Adrenal gland (tissue), 12 donors: ENCODE results near the gene LRFN5. TPM values are rescaled to one million over a fixed set of nuclear protein-coding genes. Genes with fewer than 3 reads are reported as not detected.
"Not testable (repeated sequence)": the region's sequence is repeated elsewhere in the genome, so short reads cannot be mapped to it uniquely, and the experiment has no call there.

Source experiments
- DNase-seq, 7 donors: peaks; one replicate each; pipeline ENCODE4 v3.0.0-alpha.2; 2019 to 2020
- H3K27ac ChIP-seq, 5 donors: fragments of 200-600 bp; sonication (generic) in 4 of 5; 1 replicate in 3 of 5; 2 replicates in 2 of 5; pipeline versions ENCODE4 v1.5.1 to v1.8.0; 2016 to 2020; ENCODE audit warnings: mild to moderate bottlenecking in 1 of 5
- H3K27me3 ChIP-seq: fragments of 200-600 bp; 2 replicates; pipeline ENCODE4 v1.8.0; 2021
- H3K36me3 ChIP-seq, 2 donors: fragments of 200-600 bp; replicated peaks in 1 of 2; 1 replicate in 1 of 2; 2 replicates in 1 of 2; pipeline versions ENCODE4 v1.5.1 to v1.8.0; 2018 to 2022
- H3K4me1 ChIP-seq, 2 donors: fragments of 200-600 bp; replicated peaks in 1 of 2; 1 replicate in 1 of 2; 2 replicates in 1 of 2; pipeline versions ENCODE4 v1.5.1 to v1.8.0; 2018 to 2021
- H3K4me3 ChIP-seq, 4 donors: fragments of 200-600 bp; sonication (generic) in 3 of 4; one replicate each; pipeline ENCODE4 v1.5.1; 2016 to 2018
- H3K9me3 ChIP-seq, 3 donors: fragments of 200-600 bp; sonication (generic) in 1 of 3; replicated peaks in 1 of 3; 1 replicate in 2 of 3; 2 replicates in 1 of 3; pipeline versions ENCODE4 v1.5.1 to v1.8.0; 2016 to 2021
- POLR2A ChIP-seq, 2 donors: fragments of 450-650 bp; IDR thresholded peaks; one replicate each; pipeline ENCODE4 v1.6.1; 2017; ENCODE audit warnings: antibody characterized with exemption in 2 of 2, mild to moderate bottlenecking in 2 of 2, moderate library complexity in 1 of 2
- WGBS, 4 donors: extraction: QIAGEN DNeasy Blood & Tissue Kit in 2 of 4; methylation state at CpG; one replicate each; pipeline versions ENCODE4 v1.1.5 to v1.1.7; 2013 to 2017; 5-methylcytosine and 5-hydroxymethylcytosine counted together
- intact Hi-C, 2 donors: fragments of 100-400 bp; cut with DNase I; formaldehyde crosslinking; loops; one replicate each; pipeline versions ENCODE4 v1.14.1 to v1.15.0; 2022 to 2023
- polyA plus RNA-seq, 3 donors: library from polyadenylated mRNA; stranded (reverse); fragments of 200-250 nt in 2 of 3; fragments of 350-450 nt in 1 of 3; fragmentation: Illumina TruSeq in 1 of 3; extraction: RNeasy Lipid Tissue Mini Kit (QIAGEN cat#74804) in 1 of 3; gene quantifications; one replicate each; pipeline ENCODE4 v1.2.3, GENCODE V29; 2013 to 2014
- total RNA-seq, 9 donors: library from RNA; depleted of rRNA in 4 of 9; stranded (reverse); fragments of >200 nt in 4 of 9; fragments of 120-200 nt in 1 of 9; fragmentation: NEBNext Ultra II Directional in 1 of 9; extraction: Animal tissue kit (Norgen Biotek cat#: 25700) in 1 of 9; gene quantifications; one replicate each; pipeline versions ENCODE4 v1.1.0 to v1.2.4, GENCODE V29; 2013 to 2023
- TF ChIP-seq, protein P1 (sequence below), 6 experiments: fragments of 450-650 bp in 4 of 6; fragments of 200-600 bp in 2 of 6; sonication (generic) in 1 of 6; IDR thresholded peaks; 1 replicate in 5 of 6; 2 replicates in 1 of 6; pipeline versions ENCODE4 v1.5.1 to v1.8.0; 2016 to 2021; ENCODE audit warnings: antibody characterized with exemption in 6 of 6, mild to moderate bottlenecking in 2 of 6, moderate library complexity in 1 of 6
- donor health status: healthy with polysubstance abuse.
- donor health status: Bipolar disorder and iron deficiency.
- donor health status: DM: yes; HTN: yes; CAD: no.
- donor health status: DM: no; HTN: no; CAD: no.
- donor health status: DM: no; HTN: no; CAD: no.
- donor health status: DM: yes; HTN: yes; CAD: no.

LRFN5 gene
- total and polyA plus RNA-seq, 12 donors, result 1.7 to 18.2 (median 6.3) TPM

DNA sequence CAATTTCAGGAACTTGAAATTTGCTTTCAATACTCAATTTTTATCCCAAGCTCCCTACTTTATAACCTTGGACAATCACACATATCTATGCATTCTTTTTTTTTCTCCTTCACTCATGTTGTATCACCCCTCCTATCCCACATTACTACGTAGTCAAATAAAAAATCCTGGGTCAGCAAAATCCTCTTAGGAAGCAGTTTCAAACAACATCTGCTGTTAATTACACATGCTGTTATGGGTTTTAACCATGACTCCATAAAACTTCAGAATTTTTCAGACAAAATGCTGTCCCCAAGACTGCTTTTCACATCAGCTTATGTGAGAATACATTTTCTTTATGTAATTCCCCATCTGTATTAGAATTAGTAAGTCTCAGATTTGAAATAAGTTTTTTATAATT lies 61.7 kb downstream of the LRFN5 start:
- DNase-seq, result no peak
- 72 to 80% (median 76%) methylated on average over 1 of the region's 1 CpG for WGBS, 4 donors
- Histone ChIP-seq H3K4me3 (no peak overlapping the region), H3K27me3 (no peaks in the 10 kb centered on the region), H3K36me3 (no peaks in the 10 kb centered on the region), H3K4me1 (no peaks in the 10 kb centered on the region), H3K9me3 (no peaks in the 10 kb centered on the region), H3K27ac (no peak overlapping the region)
- intact Hi-C loops, result no loop called here
- TF ChIP-seq, protein P1, sequence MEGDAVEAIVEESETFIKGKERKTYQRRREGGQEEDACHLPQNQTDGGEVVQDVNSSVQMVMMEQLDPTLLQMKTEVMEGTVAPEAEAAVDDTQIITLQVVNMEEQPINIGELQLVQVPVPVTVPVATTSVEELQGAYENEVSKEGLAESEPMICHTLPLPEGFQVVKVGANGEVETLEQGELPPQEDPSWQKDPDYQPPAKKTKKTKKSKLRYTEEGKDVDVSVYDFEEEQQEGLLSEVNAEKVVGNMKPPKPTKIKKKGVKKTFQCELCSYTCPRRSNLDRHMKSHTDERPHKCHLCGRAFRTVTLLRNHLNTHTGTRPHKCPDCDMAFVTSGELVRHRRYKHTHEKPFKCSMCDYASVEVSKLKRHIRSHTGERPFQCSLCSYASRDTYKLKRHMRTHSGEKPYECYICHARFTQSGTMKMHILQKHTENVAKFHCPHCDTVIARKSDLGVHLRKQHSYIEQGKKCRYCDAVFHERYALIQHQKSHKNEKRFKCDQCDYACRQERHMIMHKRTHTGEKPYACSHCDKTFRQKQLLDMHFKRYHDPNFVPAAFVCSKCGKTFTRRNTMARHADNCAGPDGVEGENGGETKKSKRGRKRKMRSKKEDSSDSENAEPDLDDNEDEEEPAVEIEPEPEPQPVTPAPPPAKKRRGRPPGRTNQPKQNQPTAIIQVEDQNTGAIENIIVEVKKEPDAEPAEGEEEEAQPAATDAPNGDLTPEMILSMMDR (IDR thresholded peaks at IDR 0.05), result no peak

- intact Hi-C loops, H3K4me1 ChIP-seq, H3K36me3 ChIP-seq, H3K27me3 ChIP-seq, H3K9me3 ChIP-seq, H3K4me3 ChIP-seq, DNase-seq, H3K27ac ChIP-seq: not testable (repeated sequence)
- 94 to 98% (median 96%) methylated on average over 7 to 24 of the region's 24 CpGs; no CpG with 5 or more reads in 1 of the 4 donors for WGBS, 4 donors
These were observed 66.9 kb downstream of the LRFN5 start for GRCh38 chr14:41673601-41674000.

- H3K4me1 ChIP-seq, H3K36me3 ChIP-seq, H3K4me3 ChIP-seq, H3K27me3 ChIP-seq, H3K9me3 ChIP-seq, H3K27ac ChIP-seq, intact Hi-C loops, DNase-seq: not testable (repeated sequence)
- 94 to 98% (median 97%) methylated on average over 22 to 37 of the region's 37 CpGs; no CpG with 5 or more reads in 1 of the 4 donors for WGBS, 4 donors
These were observed 67.9 kb downstream of the LRFN5 start for GRCh38 chr14:41674511-41674971.

GRCh38 chr14:41699486-41699885 lies 92.8 kb downstream of the LRFN5 start:
- Histone ChIP-seq H3K9me3 (no peaks in the 10 kb centered on the region), H3K27me3 (no peaks in the 10 kb centered on the region), H3K36me3 (no peaks in the 10 kb centered on the region), H3K4me1 (no peaks in the 10 kb centered on the region), H3K4me3 (no peak overlapping the region), H3K27ac (no peak overlapping the region)
- 47 to 64% (median 55%) methylated on average over 3 of the region's 3 CpGs for WGBS, 4 donors
- TF ChIP-seq POLR2A (IDR thresholded peaks at IDR 0.05), result no peak
- no peak for DNase-seq
- intact Hi-C loops, result no loop called here

DNA sequence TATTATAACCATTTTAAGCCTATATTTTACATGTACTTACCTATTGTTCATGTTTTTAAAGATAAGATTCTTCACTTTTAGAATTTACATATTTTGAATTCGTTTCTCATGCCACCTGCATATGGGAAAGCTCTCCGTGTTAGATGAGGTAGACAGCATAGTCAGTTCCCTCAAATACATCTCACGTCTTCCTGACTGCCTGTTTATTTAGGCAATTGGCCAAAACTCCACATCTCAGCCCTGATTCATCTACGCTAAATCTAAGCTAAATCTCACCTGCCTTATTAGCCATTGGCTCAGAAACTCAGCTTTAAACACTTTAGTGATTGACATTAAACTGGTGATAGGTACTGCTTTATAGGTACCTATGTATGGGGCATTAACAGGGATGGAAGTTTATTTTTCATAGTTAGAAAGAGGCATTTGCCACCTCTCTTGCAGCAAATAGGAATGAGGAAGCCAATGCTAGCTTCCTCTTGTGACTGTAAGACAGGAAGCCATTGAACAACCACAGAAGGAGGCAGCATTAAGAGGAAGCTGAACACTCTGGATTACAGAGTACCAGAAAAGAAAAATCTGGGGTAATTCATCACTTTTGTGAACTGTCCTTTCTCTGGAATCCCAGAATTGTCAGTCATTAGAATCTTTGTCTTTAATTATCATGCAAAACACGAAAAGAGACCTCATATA lies 111.9 kb downstream of the LRFN5 start:
- Histone ChIP-seq H3K27ac (no peak overlapping the region), H3K4me1 (no peaks in the 10 kb centered on the region), H3K9me3 (no peaks in the 10 kb centered on the region), H3K36me3 (no peaks in the 10 kb centered on the region), H3K4me3 (no peak overlapping the region), H3K27me3 (no peaks in the 10 kb centered on the region)
- TF ChIP-seq POLR2A (IDR thresholded peaks at IDR 0.05), result no peak
- TF ChIP-seq, protein P1 (IDR thresholded peaks at IDR 0.05), result no peak
- intact Hi-C loops, result no loop called here
- no peak for DNase-seq
- 48 to 54% (median 53%) methylated on average over 5 of the region's 5 CpGs for WGBS, 4 donors

- Histone ChIP-seq H3K27me3 (no peaks in the 10 kb centered on the region), H3K4me3 (no peak overlapping the region), H3K36me3 (no peaks in the 10 kb centered on the region), H3K27ac (no peak overlapping the region), H3K9me3 (no peaks in the 10 kb centered on the region), H3K4me1 (no peaks in the 10 kb centered on the region)
- TF ChIP-seq, protein P1 (IDR thresholded peaks at IDR 0.05), result no peak
- 91 to 100% (median 97%) methylated on average over 1 of the region's 1 CpG for WGBS, 4 donors
- DNase-seq, result no peak
- intact Hi-C loops, result no loop called here
These were observed 132.5 kb downstream of the LRFN5 start for GRCh38 chr14:41739203-41739602.
